ENCODE data around the gene PDE8B.

PDE8B gene

DNA sequence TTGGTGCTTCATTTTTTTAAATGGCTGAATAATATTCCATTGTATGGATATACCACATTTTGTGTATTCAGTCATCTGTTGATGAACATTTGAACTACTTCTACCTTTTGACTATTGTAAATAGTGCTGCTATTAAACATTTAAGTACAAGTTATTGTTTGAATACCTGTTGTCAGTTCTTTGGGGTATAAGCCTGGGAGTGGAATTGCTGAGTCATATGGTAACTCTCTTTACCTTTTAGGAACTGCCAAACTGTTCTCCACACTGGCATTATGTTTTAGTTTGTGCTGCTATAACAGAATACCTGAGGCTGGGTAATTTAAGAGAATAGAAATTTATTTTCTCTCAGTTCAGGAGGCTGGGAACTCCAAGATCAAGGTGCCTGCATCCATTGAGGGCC lies 15.7 kb upstream of the PDE8B start:
- TF ChIP-seq, protein P1, sequence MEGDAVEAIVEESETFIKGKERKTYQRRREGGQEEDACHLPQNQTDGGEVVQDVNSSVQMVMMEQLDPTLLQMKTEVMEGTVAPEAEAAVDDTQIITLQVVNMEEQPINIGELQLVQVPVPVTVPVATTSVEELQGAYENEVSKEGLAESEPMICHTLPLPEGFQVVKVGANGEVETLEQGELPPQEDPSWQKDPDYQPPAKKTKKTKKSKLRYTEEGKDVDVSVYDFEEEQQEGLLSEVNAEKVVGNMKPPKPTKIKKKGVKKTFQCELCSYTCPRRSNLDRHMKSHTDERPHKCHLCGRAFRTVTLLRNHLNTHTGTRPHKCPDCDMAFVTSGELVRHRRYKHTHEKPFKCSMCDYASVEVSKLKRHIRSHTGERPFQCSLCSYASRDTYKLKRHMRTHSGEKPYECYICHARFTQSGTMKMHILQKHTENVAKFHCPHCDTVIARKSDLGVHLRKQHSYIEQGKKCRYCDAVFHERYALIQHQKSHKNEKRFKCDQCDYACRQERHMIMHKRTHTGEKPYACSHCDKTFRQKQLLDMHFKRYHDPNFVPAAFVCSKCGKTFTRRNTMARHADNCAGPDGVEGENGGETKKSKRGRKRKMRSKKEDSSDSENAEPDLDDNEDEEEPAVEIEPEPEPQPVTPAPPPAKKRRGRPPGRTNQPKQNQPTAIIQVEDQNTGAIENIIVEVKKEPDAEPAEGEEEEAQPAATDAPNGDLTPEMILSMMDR (IDR thresholded peaks at IDR 0.05) = no peak

DNA sequence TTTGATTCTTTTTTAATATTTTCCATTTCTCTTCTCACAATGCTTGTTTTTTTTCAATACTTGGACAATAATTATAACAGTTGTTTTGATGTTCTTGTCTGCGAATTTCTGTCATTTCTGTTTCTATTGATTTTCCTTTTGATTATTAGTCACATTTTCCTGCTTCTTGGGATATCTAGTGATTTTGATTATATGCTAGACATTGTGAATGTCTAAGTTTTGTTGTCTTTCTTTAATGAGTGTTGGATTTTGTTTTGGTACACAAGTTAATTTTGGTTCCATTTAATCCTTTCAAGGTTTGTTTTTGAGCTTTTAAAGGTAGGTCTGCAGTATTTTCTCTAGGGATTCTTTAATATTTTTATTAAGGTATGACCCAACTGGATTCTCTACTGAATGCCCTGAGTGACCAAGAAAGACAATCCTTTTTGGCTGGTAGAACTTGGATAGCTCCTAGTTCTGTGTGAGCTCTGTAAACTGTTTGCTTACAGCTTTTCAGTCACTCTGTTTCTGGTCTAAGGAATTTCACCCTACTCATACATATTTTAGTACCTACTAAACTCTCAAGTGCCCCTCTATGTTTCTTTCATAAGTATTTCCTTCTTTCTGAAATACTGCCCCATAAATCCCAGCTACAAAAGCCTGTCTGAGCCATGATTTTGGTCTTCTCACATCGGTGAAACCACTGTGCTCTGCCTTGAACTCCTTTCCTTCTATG lies 12.5 kb upstream of the PDE8B start:
- TF ChIP-seq, protein P1 (IDR thresholded peaks at IDR 0.05) = no peak

DNA sequence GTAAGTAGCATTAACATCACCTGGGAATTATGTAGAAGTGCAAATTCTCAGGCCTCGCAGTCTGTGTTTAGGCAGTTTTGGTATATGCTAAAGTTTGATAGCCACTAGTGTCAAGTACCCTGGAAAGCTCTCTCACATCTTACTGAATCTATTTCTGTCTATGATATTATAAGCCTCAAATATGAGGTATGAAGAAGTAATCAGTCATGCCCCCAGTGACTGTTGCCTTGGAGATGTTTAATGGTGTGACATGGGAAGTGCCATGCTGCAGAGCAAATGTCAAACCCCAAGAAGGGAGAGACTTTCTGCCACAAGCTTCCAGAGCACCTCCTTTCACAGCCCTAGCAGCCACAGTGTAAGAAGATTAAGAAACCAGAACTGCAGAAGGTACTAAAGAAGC lies 9.8 kb upstream of the PDE8B start:
- TF ChIP-seq, protein P1 (IDR thresholded peaks at IDR 0.05) = no peak

DNA sequence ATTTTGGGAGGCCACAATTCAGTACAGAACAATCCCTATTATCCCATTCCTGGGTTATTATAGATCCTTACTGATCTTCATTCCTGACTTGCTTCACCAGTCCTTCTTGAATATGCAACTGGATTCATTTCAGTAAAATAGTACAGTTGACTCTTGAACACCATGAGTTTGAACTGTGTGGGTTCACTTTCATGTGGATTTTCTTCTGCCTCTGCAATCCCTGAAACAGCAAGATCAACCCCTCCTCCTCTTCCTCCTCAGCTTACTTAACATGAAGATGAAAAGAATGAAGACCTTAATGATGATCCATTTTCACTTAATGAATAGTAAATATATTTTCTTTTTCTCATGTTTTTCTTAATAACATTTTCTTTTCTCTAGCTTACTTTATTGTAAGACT lies 8.3 kb upstream of the PDE8B start:
- TF ChIP-seq, protein P1 (IDR thresholded peaks at IDR 0.05) = no peak

DNA sequence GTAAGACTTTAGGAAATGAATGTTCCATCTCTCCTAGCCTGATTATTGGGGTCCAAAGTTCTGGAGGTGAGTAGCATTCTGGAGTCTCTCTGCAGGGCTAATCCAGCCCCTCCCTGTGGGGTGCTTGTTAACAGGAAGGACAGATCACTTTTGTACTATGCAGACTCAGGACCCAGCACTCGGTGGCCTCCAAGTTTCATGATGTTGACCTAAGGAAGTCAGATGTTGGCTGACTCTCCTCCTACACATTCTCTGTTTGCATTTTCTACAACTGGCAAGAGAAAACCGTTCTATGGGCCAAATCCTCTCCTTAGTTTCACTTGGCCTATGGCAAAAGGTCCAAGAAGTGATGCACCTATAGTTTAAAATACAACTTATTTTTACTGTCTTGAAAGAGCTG lies 5.5 kb upstream of the PDE8B start:
- TF ChIP-seq, protein P1 (IDR thresholded peaks at IDR 0.05) = no peak

DNA sequence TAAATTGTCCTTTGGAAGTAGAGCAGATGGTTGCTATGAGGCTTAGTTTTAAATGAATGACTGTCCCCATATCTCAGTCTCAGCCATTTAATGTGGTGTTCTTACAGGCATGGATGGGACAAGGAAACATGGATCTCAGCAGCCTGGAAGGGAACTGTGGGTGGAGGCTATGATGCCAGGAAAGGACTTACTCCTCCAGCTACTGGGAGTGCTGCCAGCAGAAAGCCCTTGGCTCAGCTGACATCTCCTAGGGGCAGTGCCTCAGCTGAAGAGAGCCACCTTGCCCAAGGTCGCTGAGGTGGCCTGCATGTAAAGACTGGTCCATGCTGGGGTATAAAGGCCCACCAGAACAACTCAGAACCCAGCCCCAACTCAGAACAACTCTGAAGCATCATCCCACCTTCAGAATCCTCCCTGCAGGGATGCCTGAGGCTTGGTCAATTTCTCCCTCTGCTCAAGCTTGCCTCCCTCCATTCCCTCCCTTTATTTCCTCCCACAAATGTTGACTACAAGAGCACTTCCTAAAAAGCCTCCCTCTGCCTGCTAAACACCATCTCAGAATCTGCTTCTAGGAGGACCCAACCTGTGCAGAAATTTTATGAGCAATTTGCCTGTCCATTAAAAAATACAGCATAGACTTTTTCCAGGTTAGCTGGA lies 1.8 kb upstream of the PDE8B start:
- TF ChIP-seq, protein P1 (IDR thresholded peaks at IDR 0.05) = no peak

DNA sequence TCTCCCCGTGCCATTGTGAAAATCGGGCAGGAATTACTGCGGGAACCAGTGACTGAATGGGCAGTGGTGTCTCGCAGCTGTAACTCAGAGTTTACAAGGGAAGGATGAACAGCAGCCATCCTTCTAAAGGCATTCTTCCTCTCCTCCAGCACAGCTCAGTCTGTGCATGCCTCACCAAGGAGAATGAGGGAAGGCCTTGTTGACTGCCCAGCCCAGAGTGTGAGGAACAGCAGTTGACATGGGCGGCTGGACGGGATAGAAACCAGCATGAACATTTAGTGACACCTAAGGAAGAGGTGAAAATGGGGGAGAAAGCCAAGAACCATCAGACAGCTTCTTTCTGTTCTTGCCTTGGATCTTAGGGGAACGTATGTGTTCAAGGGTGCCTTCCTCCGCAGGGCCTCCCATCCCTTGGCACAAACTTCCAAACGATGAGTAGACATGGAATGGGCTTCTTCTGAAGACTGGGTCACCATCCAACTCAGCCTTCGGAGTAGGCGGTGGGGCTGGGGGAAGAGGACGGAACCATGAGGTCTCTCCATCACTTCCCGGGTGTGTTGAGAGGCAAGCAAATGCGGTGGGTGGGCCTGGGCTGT lies 887 bp upstream of the PDE8B start:
- TF ChIP-seq, protein P1 (IDR thresholded peaks at IDR 0.05) = no peak

All from LNCAP (cell line).